Measurements from ENCODE around the gene OR2L5. TPM values are rescaled to one million over a fixed set of nuclear protein-coding genes. Genes with fewer than 3 reads are reported as not detected.

The OR2L5 gene
- total RNA-seq, 1 donor from 2014 or later: not detected

- DNase-seq (ENCODE audit: low read depth): no peak
- no peak overlapping the region for H3K4me3 ChIP-seq (ENCODE audit: low read depth, low read length)
- TF ChIP-seq, protein P1, sequence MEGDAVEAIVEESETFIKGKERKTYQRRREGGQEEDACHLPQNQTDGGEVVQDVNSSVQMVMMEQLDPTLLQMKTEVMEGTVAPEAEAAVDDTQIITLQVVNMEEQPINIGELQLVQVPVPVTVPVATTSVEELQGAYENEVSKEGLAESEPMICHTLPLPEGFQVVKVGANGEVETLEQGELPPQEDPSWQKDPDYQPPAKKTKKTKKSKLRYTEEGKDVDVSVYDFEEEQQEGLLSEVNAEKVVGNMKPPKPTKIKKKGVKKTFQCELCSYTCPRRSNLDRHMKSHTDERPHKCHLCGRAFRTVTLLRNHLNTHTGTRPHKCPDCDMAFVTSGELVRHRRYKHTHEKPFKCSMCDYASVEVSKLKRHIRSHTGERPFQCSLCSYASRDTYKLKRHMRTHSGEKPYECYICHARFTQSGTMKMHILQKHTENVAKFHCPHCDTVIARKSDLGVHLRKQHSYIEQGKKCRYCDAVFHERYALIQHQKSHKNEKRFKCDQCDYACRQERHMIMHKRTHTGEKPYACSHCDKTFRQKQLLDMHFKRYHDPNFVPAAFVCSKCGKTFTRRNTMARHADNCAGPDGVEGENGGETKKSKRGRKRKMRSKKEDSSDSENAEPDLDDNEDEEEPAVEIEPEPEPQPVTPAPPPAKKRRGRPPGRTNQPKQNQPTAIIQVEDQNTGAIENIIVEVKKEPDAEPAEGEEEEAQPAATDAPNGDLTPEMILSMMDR (conservative IDR thresholded peaks at IDR 0.05; ENCODE audit: low read depth, low read length): no peak
Observed at GRCh38 chr1:248055261-248055660, 41.8 kb downstream of the OR2L5 start.

DNA sequence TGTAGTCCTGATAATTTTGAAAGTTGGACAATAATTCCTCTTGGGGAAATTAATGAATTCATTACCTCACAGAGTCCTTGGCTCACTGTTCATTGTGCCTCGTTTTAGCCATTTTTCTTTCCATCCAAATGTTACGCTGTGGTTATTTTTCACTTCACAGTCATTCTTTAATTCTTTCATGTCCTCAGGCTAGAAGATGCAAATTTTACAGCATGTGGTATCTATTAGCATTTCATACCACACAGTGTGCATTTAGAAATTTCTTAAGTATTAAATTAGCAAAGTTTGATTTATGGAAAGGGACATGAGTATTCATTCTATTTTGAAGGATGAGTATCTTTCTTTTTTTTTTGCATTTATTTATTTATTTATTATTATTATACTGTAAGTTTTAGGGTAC lies 51.6 kb downstream of the OR2L5 start:
- TF ChIP-seq, protein P1 (conservative IDR thresholded peaks at IDR 0.05; ENCODE audit: low read depth, low read length): no peak
- no peak for DNase-seq (ENCODE audit: low read depth)
- no peak overlapping the region for H3K4me3 ChIP-seq (ENCODE audit: low read depth, low read length)

DNA sequence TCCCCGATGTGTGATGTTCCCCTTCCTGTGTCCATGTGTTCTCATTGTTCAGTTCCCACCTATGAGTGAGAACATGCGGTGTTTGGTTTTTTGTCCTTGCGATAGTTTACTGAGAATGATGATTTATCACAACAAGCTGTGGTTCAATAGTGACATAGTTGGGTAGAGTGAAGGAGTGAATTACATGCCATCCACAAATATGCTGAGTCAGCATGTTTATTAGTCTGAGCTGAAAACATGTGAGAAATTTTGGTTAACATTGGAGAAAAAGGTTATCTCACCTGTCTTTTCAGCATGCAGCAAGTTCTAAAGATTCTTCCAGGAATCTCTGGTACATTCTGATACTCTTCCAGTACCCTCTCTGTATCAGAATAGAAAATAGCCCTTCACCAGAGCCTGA lies 52.1 kb downstream of the OR2L5 start:
- TF ChIP-seq, protein P1 (conservative IDR thresholded peaks at IDR 0.05; ENCODE audit: low read depth, low read length): no peak
- no peak for DNase-seq (ENCODE audit: low read depth)

More for the DNA sequence above, 52.1 kb downstream of the OR2L5 start:
- no peak overlapping the region for H3K4me3 ChIP-seq (ENCODE audit: low read depth, low read length)

Other genes starting within 250 kb of the OR2L5 start
- not detected in 2 replicates for gene OR14A16, start 189.5 kb upstream of the OR2L5 start, total RNA-seq
- not detected in 2 replicates for gene OR11L1, start 171.8 kb upstream of the OR2L5 start, total RNA-seq
- 2.0 and 6.0 TPM in 2 replicates for gene TRIM58, start 156.5 kb upstream of the OR2L5 start, total RNA-seq
- gene OR2W3, start 118.1 kb upstream of the OR2L5 start, total RNA-seq: 2.2 TPM in 1 of 2 replicates, not detected in the other
- 0.14 TPM in 1 of 2 replicates, not detected in the other for gene OR2T8, start 93.4 kb upstream of the OR2L5 start, total RNA-seq
- not detected in 2 replicates for gene OR2AJ1, start 88.8 kb upstream of the OR2L5 start, total RNA-seq
- gene OR2L8, start 64.8 kb upstream of the OR2L5 start, total RNA-seq: not detected in 2 replicates
- gene OR2AK2, start 48.4 kb upstream of the OR2L5 start, total RNA-seq: not detected in 2 replicates
- gene OR2L2, start 16.4 kb downstream of the OR2L5 start, total RNA-seq: not detected in 2 replicates
- gene OR2L3, start 33.2 kb downstream of the OR2L5 start, total RNA-seq: not detected in 2 replicates
- gene OR2L13, start 81.5 kb downstream of the OR2L5 start, total RNA-seq: not detected in 2 replicates
- gene OR2M5, start 131.5 kb downstream of the OR2L5 start, total RNA-seq: not detected in 2 replicates
- not detected in 2 replicates for gene OR2M2, start 161.2 kb downstream of the OR2L5 start, total RNA-seq
- not detected in 2 replicates for gene OR2M3, start 183.6 kb downstream of the OR2L5 start, total RNA-seq
- not detected in 2 replicates for gene OR2M4, start 217.8 kb downstream of the OR2L5 start, total RNA-seq

All from epithelial cell of proximal tubule (primary cell).